Measurements from ENCODE around the gene CIAO2B.

DNA sequence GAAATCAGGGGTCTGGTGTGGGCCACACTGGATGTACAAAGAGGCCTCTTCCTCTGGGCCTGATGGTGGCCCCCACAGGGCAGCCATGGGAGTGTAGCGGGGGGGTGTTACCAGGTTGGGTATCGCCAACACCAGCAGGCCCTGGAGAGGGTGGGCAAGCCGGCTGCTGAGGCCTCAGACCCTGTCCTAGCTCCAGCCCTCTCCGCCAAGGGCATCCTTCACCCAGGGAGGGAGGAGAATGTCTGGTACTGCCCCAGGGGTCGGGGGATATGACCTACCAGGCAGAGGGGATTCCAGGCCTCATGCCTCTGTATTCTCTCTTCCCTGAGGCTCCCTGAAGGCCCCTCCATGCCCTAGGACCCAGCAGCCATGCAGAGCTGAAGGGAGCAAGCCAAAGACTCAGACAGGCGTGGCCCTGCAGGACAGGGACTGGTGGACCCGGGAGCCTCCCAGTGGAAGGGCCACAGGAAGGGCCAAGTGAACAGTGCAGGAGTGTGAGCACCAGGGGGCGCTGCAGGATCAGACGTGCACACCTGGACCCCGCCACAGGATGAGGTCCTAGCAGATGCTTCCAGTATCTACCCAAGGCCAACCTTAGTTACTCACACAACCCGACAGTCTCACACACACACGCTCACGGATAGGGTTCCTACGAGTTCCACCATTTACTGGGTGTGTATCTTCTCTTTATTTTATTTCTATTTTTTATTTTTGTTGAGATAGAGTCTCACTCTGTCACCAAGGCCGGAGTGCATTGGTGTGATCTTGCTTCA, 43.3 kb upstream of the CIAO2B start:
- TF ChIP-seq, protein P1, sequence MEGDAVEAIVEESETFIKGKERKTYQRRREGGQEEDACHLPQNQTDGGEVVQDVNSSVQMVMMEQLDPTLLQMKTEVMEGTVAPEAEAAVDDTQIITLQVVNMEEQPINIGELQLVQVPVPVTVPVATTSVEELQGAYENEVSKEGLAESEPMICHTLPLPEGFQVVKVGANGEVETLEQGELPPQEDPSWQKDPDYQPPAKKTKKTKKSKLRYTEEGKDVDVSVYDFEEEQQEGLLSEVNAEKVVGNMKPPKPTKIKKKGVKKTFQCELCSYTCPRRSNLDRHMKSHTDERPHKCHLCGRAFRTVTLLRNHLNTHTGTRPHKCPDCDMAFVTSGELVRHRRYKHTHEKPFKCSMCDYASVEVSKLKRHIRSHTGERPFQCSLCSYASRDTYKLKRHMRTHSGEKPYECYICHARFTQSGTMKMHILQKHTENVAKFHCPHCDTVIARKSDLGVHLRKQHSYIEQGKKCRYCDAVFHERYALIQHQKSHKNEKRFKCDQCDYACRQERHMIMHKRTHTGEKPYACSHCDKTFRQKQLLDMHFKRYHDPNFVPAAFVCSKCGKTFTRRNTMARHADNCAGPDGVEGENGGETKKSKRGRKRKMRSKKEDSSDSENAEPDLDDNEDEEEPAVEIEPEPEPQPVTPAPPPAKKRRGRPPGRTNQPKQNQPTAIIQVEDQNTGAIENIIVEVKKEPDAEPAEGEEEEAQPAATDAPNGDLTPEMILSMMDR (IDR thresholded peaks at IDR 0.05), result peak; percentile 95 to 99 (median 98)
- TF ChIP-seq POLR2A (IDR thresholded peaks at IDR 0.05), result no peak

Measured in adrenal gland (tissue), 5 donors.